IMR-90 (cell line): Measurements from ENCODE around the gene PTPRCAP.

ENCODE experiments used
- CEBPB ChIP-seq: IDR thresholded peaks from 2 replicates; pipeline ENCODE4 v1.6.1; 2012; ENCODE audit warnings: low read depth, low read length, improper control_type of control experiment
- CHD1 ChIP-seq: IDR thresholded peaks from 2 replicates; pipeline ENCODE4 v1.6.1; 2012; ENCODE audit warnings: low read depth, low read length, improper control_type of control experiment
- CTCF ChIP-seq: conservative IDR thresholded peaks from 2 replicates; pipeline ENCODE4 v1.5.1; 2012; ENCODE audit warnings: mild to moderate bottlenecking, low read depth, low read length, improper control_type of control experiment
- ELK1 ChIP-seq: fragments of 150-350 bp; IDR thresholded peaks from 2 replicates; pipeline ENCODE4 v1.6.1; 2016; ENCODE audit warnings: low read depth, mild to moderate bottlenecking, low read length, moderate library complexity, borderline replicate concordance
- MAZ ChIP-seq: IDR thresholded peaks from 2 replicates; pipeline ENCODE4 v1.6.1; 2012; ENCODE audit warnings: low read depth, mild to moderate bottlenecking, low read length, improper control_type of control experiment, moderate library complexity, borderline replicate concordance
- MXI1 ChIP-seq: IDR thresholded peaks from 2 replicates; pipeline ENCODE4 v1.6.1; 2012; ENCODE audit warnings: low read depth, mild to moderate bottlenecking, low read length, moderate library complexity, borderline replicate concordance
- NFE2L2 ChIP-seq: fragments of 150-350 bp; IDR thresholded peaks from 2 replicates; pipeline ENCODE4 v1.6.1; 2016; ENCODE audit warnings: low read depth, mild to moderate bottlenecking, low read length
- POLR2A ChIP-seq: IDR thresholded peaks from 2 replicates; pipeline ENCODE4 v1.6.1; 2012; ENCODE audit warnings: mild to moderate bottlenecking, low read depth, low read length
- RAD21 ChIP-seq: IDR thresholded peaks from 2 replicates; pipeline ENCODE4 v1.6.1; 2012; ENCODE audit warnings: low read length, improper control_type of control experiment
- RCOR1 ChIP-seq: IDR thresholded peaks from 2 replicates; pipeline ENCODE4 v1.6.1; 2012; ENCODE audit warnings: mild to moderate bottlenecking, low read length, improper control_type of control experiment; ENCODE audit not compliant: insufficient replicate concordance
- SMC3 ChIP-seq: fragments of 150-350 bp; IDR thresholded peaks from 2 replicates; pipeline ENCODE4 v1.6.1; 2016; ENCODE audit warnings: low read depth, mild to moderate bottlenecking, antibody characterized with exemption, low read length, moderate library complexity
- USF2 ChIP-seq: fragments of 150-350 bp; IDR thresholded peaks from 2 replicates; pipeline ENCODE4 v1.6.1; 2017; ENCODE audit warnings: mild to moderate bottlenecking, antibody characterized with exemption, low read length, low read depth

GRCh38 chr11:67437809-67438157, 301 bp upstream of the PTPRCAP start:
- TF ChIP-seq CTCF (no peak), ELK1 (no peak), USF2 (no peak), RCOR1 (no peak), NFE2L2 (no peak), MAZ (no peak), POLR2A (no peak), RAD21 (no peak), MXI1 (no peak), SMC3 (no peak), CEBPB (no peak), CHD1 (no peak)
